ENCODE results near the gene DNAH17. TPM values are rescaled to one million over a fixed set of nuclear protein-coding genes. Genes with fewer than 3 reads are reported as not detected.

Gene DNAH17
- total RNA-seq, 4 donors from 2014 or later, result 0.89 to 15.4 (median 3.8) TPM

GRCh38 chr17:78546476-78546875 lies 30.7 kb downstream of the DNAH17 start:
- no peak overlapping the region for H3K4me3 ChIP-seq (ENCODE audit: low read depth, poor library complexity, severe bottlenecking)
- DNase-seq (ENCODE audit: low spot score in 2 of 2), result no peak
- 48 to 72% methylated on average over 4 of the region's 4 CpGs for WGBS, 2 donors
- intact Hi-C loops (cut with DNase I; ENCODE audit: low total_unique reads), result no loop called here
- TF ChIP-seq CTCF (IDR thresholded peaks at IDR 0.05), result no peak
- no peak for TF ChIP-seq POLR2A (IDR thresholded peaks at IDR 0.05)

GRCh38 chr17:78544881-78545755 lies 32.1 kb downstream of the DNAH17 start:
- WGBS, 2 donors, result 82 to 88% methylated on average over 17 of the region's 17 CpGs

GRCh38 chr17:78541488-78542206 lies 35.5 kb downstream of the DNAH17 start:
- DNase-seq (ENCODE audit: low spot score in 2 of 2), result no peak
- intact Hi-C loops (cut with DNase I; ENCODE audit: low total_unique reads), result no loop called here
- H3K4me3 ChIP-seq (ENCODE audit: low read depth, poor library complexity, severe bottlenecking), result no peak overlapping the region
- 44 to 48% methylated on average over 6 of the region's 7 CpGs for WGBS, 2 donors
- TF ChIP-seq POLR2A (IDR thresholded peaks at IDR 0.05) (no peak), CTCF (IDR thresholded peaks at IDR 0.05) (no peak)

More at GRCh38 chr17:78544881-78545755, 32.1 kb downstream of the DNAH17 start:
- DNase-seq (ENCODE audit: low spot score in 2 of 2), result no peak
- TF ChIP-seq POLR2A (IDR thresholded peaks at IDR 0.05) (no peak), CTCF (IDR thresholded peaks at IDR 0.05) (no peak)
- no peak overlapping the region for H3K4me3 ChIP-seq (ENCODE audit: low read depth, poor library complexity, severe bottlenecking)
- intact Hi-C loops (cut with DNase I; ENCODE audit: low total_unique reads), result no loop called here

GRCh38 chr17:78539781-78540180 lies 37.4 kb downstream of the DNAH17 start:
- DNase-seq (ENCODE audit: low spot score in 2 of 2), result no peak
- TF ChIP-seq POLR2A (IDR thresholded peaks at IDR 0.05) (no peak), CTCF (IDR thresholded peaks at IDR 0.05) (no peak)
- intact Hi-C loops (cut with DNase I; ENCODE audit: low total_unique reads), result no loop called here
- WGBS, 2 donors, result 87 to 90% methylated on average over 11 of the region's 11 CpGs
- no peak overlapping the region for H3K4me3 ChIP-seq (ENCODE audit: low read depth, poor library complexity, severe bottlenecking)

GRCh38 chr17:78538033-78538776 lies 39.0 kb downstream of the DNAH17 start:
- 66 to 69% methylated on average over 10 of the region's 10 CpGs for WGBS, 2 donors
- no peak for DNase-seq (ENCODE audit: low spot score in 2 of 2)

More at GRCh38 chr17:78538033-78538776, 39.0 kb downstream of the DNAH17 start:
- TF ChIP-seq POLR2A (IDR thresholded peaks at IDR 0.05), result no peak
- no peak for TF ChIP-seq CTCF (IDR thresholded peaks at IDR 0.05)
- no peak overlapping the region for H3K4me3 ChIP-seq (ENCODE audit: low read depth, poor library complexity, severe bottlenecking)
- intact Hi-C loops (cut with DNase I; ENCODE audit: low total_unique reads), result no loop called here

Data from lower leg skin (tissue), 4 donors.